Spleen (tissue), 13 donors: Measurements from ENCODE around the gene SERINC5. TPM values are rescaled to one million over a fixed set of nuclear protein-coding genes. Genes with fewer than 3 reads are reported as not detected.
"Not testable (repeated sequence)": the region's sequence is repeated elsewhere in the genome, so short reads cannot be mapped to it uniquely, and the experiment has no call there.

Experiments used
- DNase-seq: peaks from one replicate; pipeline ENCODE4 v3.0.0-alpha.2; 2020
- H3K27ac ChIP-seq, 8 donors: fragments of 200-600 bp; sonication (generic) in 7 of 8; 1 replicate in 4 of 8; 2 replicates in 4 of 8; pipeline versions ENCODE4 v1.5.0 to v1.8.0; 2016 to 2021; ENCODE audit warnings: inconsistent platforms in 4 of 8, mild to moderate bottlenecking in 4 of 8, moderate library complexity in 1 of 8
- H3K27me3 ChIP-seq, 7 donors: fragments of 200-600 bp; sonication (generic) in 6 of 7; replicated peaks in 1 of 7; 1 replicate in 4 of 7; 2 replicates in 3 of 7; pipeline versions ENCODE4 v1.5.0 to v1.8.0; 2016 to 2021; ENCODE audit warnings: inconsistent platforms in 3 of 7, mild to moderate bottlenecking in 1 of 7
- H3K36me3 ChIP-seq, 6 donors: fragments of 200-600 bp; sonication (generic) in 5 of 6; 1 replicate in 4 of 6; 2 replicates in 2 of 6; pipeline versions ENCODE4 v1.5.0 to v1.8.0; 2016 to 2021; ENCODE audit warnings: inconsistent platforms in 2 of 6
- H3K4me1 ChIP-seq, 6 donors: fragments of 200-600 bp; sonication (generic) in 5 of 6; 1 replicate in 3 of 6; 2 replicates in 3 of 6; pipeline versions ENCODE4 v1.5.0 to v1.8.0; 2016 to 2021; ENCODE audit warnings: inconsistent platforms in 3 of 6
- H3K4me3 ChIP-seq, 8 donors: fragments of 200-600 bp; sonication (generic) in 7 of 8; 1 replicate in 4 of 8; 2 replicates in 4 of 8; pipeline versions ENCODE4 v1.5.0 to v1.8.0; 2016 to 2021; ENCODE audit warnings: inconsistent platforms in 4 of 8, mild to moderate bottlenecking in 4 of 8, moderate library complexity in 2 of 8
- H3K9me3 ChIP-seq, 8 donors: fragments of 200-600 bp; sonication (generic) in 7 of 8; 1 replicate in 4 of 8; 2 replicates in 4 of 8; pipeline versions ENCODE4 v1.5.0 to v1.8.0; 2016 to 2021; ENCODE audit warnings: inconsistent platforms in 4 of 8
- CTCF ChIP-seq, 11 experiments: fragments of 200-600 bp in 7 of 11; fragments of 450-650 bp in 4 of 11; sonication (generic) in 4 of 11; IDR thresholded peaks in 8 of 11; conservative IDR thresholded peaks in 3 of 11; 1 replicate in 7 of 11; 2 replicates in 4 of 11; pipeline versions ENCODE4 v1.4.0 to v1.8.0; 2016 to 2021; ENCODE audit warnings: antibody characterized with exemption in 11 of 11, inconsistent platforms in 4 of 11, mild to moderate bottlenecking in 1 of 11
- POLR2A ChIP-seq, 3 donors: fragments of 450-650 bp; IDR thresholded peaks; one replicate each; pipeline ENCODE4 v1.5.1; 2017; ENCODE audit warnings: antibody characterized with exemption in 3 of 3, mild to moderate bottlenecking in 1 of 3
- POLR2AphosphoS5 ChIP-seq, 3 donors: sonication (generic); formaldehyde crosslinking; IDR thresholded peaks; one replicate each; pipeline ENCODE4 v1.5.1; 2017; ENCODE audit warnings: antibody characterized with exemption in 3 of 3
- WGBS, 5 donors: extraction: QIAGEN DNeasy Blood & Tissue Kit in 3 of 5; methylation state at CpG; one replicate each; pipeline versions ENCODE4 v1.1.5 to v1.1.7; 2013 to 2018; 5-methylcytosine and 5-hydroxymethylcytosine counted together
- intact Hi-C: fragments of 100-400 bp; cut with DNase I; formaldehyde crosslinking; loops from one replicate; pipeline ENCODE4 v1.15.0; 2023; ENCODE audit warnings: low total_unique reads
- long read RNA-seq, 2 donors: transcript quantifications; one replicate each; lab custom pipeline, GENCODE V29; 2026
- polyA plus RNA-seq, 3 donors: library from polyadenylated mRNA; stranded (reverse); fragments of 200-250 nt; gene quantifications; one replicate each; pipeline ENCODE4 v1.2.1, GENCODE V29; 2013
- total RNA-seq, 7 donors: library from RNA; depleted of rRNA in 3 of 7; stranded (reverse); fragments of >200 nt in 3 of 7; fragmentation: NEBNext Ultra II Directional in 4 of 7; extraction: Animal tissue kit (Norgen Biotek cat#: 25700) in 4 of 7; gene quantifications; one replicate each; pipeline versions ENCODE4 v1.1.0 to v1.2.1, GENCODE V29; 2016 to 2021
- donor health status: healthy with polysubstance abuse.
- donor health status: DM: no; HTN: no; CAD: no; lungs with moderate emphysema.
- donor health status: DM: no; HTN: no; CAD: no.
- donor health status: Bipolar disorder and iron deficiency.
- donor health status: healthy.
- donor health status: DM: no; HTN: no; CAD: no.
- donor health status: DM: yes; HTN: yes; CAD: no.

The SERINC5 gene
- total RNA-seq (10 to 100 TPM; 16.9 to 29.8 (median 25.5) TPM), polyA plus RNA-seq (1 to 10 TPM; 1.5 to 2.7 (median 2.1) TPM)
- long read RNA-seq, donor 1, full-length matches to known transcripts = 6 of 6 reads
- long read RNA-seq, donor 1, partial matches to known transcripts = 0 of 6 reads
- long read RNA-seq, donor 1, other reads (novel, unspliced or antisense) = 0 of 6 reads
- long read RNA-seq, donor 2, full-length matches to known transcripts = 3 of 3 reads
- long read RNA-seq, donor 2, partial matches to known transcripts = 0 of 3 reads
- long read RNA-seq, donor 2, other reads (novel, unspliced or antisense) = 0 of 3 reads

GRCh38 chr5:80255811-80256712 is at the start of gene SERINC5:
Gene SERINC5, minus strand, starts transcription at chr5:80256048. Its CDS starts 126 bp downstream, at chr5:80255922.
- WGBS, 5 donors = 0 to 1% (median 1%) methylated on average over 28 to 87 of the region's 87 CpGs
- peak; percentile 59 to 84 (median 71) for TF ChIP-seq POLR2A (IDR thresholded peaks at IDR 0.05)
- peak; percentile 98 to 99 (median 98) for TF ChIP-seq POLR2AphosphoS5 (IDR thresholded peaks at IDR 0.05)
- peak in 3 of 11 experiments; percentile 8 to 14 (median 11) for TF ChIP-seq CTCF (IDR thresholded peaks at IDR 0.05 in 8 of 11, conservative IDR thresholded peaks at IDR 0.05 in 3 of 11)
- peaks cover 14 to 59% (median 37%) of the 10 kb centered on the region in 6 donors for H3K4me1 ChIP-seq

GRCh38 chr5:80302636-80303035 is 46.8 kb upstream of the SERINC5 start:
- Histone ChIP-seq H3K4me3 (no peak overlapping the region), H3K9me3 (no peaks in the 10 kb centered on the region), H3K27ac (no peak overlapping the region), H3K36me3 (no peaks in the 10 kb centered on the region), H3K27me3 (no peaks in the 10 kb centered on the region), H3K4me1 (peaks cover 0 to 6% (median 0%) of the 10 kb centered on the region in 6 donors)
- intact Hi-C loops = no loop called here
- 89 to 95% (median 91%) methylated on average over 11 of the region's 11 CpGs for WGBS, 5 donors
- no peak for TF ChIP-seq POLR2A (IDR thresholded peaks at IDR 0.05)
- no peak for TF ChIP-seq POLR2AphosphoS5 (IDR thresholded peaks at IDR 0.05)
- TF ChIP-seq CTCF (IDR thresholded peaks at IDR 0.05 in 8 of 11, conservative IDR thresholded peaks at IDR 0.05 in 3 of 11) = no peak
- DNase-seq = no peak

More at GRCh38 chr5:80255811-80256712, at the start of gene SERINC5:
- no peaks in the 10 kb centered on the region for H3K27me3 ChIP-seq
- H3K9me3 ChIP-seq = no peaks in the 10 kb centered on the region
- H3K27ac ChIP-seq = peak within 1 kb of the TSS; percentile 92 to 98 (median 96)
- intact Hi-C loops = no loop called here
- peak within 1 kb of the TSS; percentile 53 to 89 (median 74) for H3K4me3 ChIP-seq
- H3K36me3 ChIP-seq = no peaks in the 10 kb centered on the region
- DNase-seq = peak; percentile 97

GRCh38 chr5:80301342-80301741 is 45.5 kb upstream of the SERINC5 start:
- H3K4me3 ChIP-seq, H3K27ac ChIP-seq, intact Hi-C loops, H3K27me3 ChIP-seq, H3K4me1 ChIP-seq, H3K9me3 ChIP-seq, DNase-seq, H3K36me3 ChIP-seq: not testable (repeated sequence)
- WGBS, 5 donors = 93 to 99% (median 95%) methylated on average over 7 to 22 of the region's 34 CpGs; no CpG with 5 or more reads in 2 of the 5 donors

GRCh38 chr5:80300796-80301195 is 44.9 kb upstream of the SERINC5 start:
- H3K27ac ChIP-seq, H3K4me3 ChIP-seq, H3K27me3 ChIP-seq, intact Hi-C loops, H3K9me3 ChIP-seq, H3K36me3 ChIP-seq, H3K4me1 ChIP-seq, DNase-seq: not testable (repeated sequence)
- WGBS, 5 donors = 92 to 100% (median 94%) methylated on average over 8 to 18 of the region's 27 CpGs; no CpG with 5 or more reads in 1 of the 5 donors

GRCh38 chr5:80300125-80300524 is 44.3 kb upstream of the SERINC5 start:
- no peak overlapping the region for H3K27ac ChIP-seq
- no peaks in the 10 kb centered on the region for H3K4me1 ChIP-seq
- TF ChIP-seq POLR2AphosphoS5 (IDR thresholded peaks at IDR 0.05) (no peak), POLR2A (IDR thresholded peaks at IDR 0.05) (no peak), CTCF (IDR thresholded peaks at IDR 0.05 in 8 of 11, conservative IDR thresholded peaks at IDR 0.05 in 3 of 11) (no peak)
- no peaks in the 10 kb centered on the region for H3K27me3 ChIP-seq
- H3K4me3 ChIP-seq = no peak overlapping the region
- WGBS, 5 donors = 79 to 98% (median 90%) methylated on average over 8 of the region's 8 CpGs
- intact Hi-C loops = no loop called here
- no peak for DNase-seq
- H3K36me3 ChIP-seq = no peaks in the 10 kb centered on the region
- no peaks in the 10 kb centered on the region for H3K9me3 ChIP-seq
